Ishikawa (cell line): ENCODE data around the gene VIPAS39.

Experiments used
- CEBPB ChIP-seq: IDR thresholded peaks from 2 replicates; pipeline ENCODE4 v1.6.1; 2012
- CREB1 ChIP-seq: IDR thresholded peaks from 2 replicates; pipeline ENCODE4 v1.6.1; 2012; ENCODE audit warnings: low read depth
- EP300 ChIP-seq: IDR thresholded peaks from 2 replicates; pipeline ENCODE4 v1.6.1; 2012; ENCODE audit warnings: borderline replicate concordance
- FOXM1 ChIP-seq: IDR thresholded peaks from 2 replicates; pipeline ENCODE4 v1.6.1; 2012; ENCODE audit warnings: low read depth, borderline replicate concordance
- RAD21 ChIP-seq: IDR thresholded peaks from 2 replicates; pipeline ENCODE4 v1.6.1; 2012; ENCODE audit warnings: low read depth
- TAF1 ChIP-seq: IDR thresholded peaks from 2 replicates; pipeline ENCODE4 v1.6.1; 2012; ENCODE audit warnings: low read depth, mild to moderate bottlenecking
- TEAD4 ChIP-seq: IDR thresholded peaks from 2 replicates; pipeline ENCODE4 v1.6.1; 2012
- USF1 ChIP-seq: IDR thresholded peaks from 2 replicates; pipeline ENCODE4 v1.6.1; 2012
- TF ChIP-seq, protein P1 (sequence below): IDR thresholded peaks from 2 replicates; pipeline ENCODE4 v1.6.1; 2012

DNA sequence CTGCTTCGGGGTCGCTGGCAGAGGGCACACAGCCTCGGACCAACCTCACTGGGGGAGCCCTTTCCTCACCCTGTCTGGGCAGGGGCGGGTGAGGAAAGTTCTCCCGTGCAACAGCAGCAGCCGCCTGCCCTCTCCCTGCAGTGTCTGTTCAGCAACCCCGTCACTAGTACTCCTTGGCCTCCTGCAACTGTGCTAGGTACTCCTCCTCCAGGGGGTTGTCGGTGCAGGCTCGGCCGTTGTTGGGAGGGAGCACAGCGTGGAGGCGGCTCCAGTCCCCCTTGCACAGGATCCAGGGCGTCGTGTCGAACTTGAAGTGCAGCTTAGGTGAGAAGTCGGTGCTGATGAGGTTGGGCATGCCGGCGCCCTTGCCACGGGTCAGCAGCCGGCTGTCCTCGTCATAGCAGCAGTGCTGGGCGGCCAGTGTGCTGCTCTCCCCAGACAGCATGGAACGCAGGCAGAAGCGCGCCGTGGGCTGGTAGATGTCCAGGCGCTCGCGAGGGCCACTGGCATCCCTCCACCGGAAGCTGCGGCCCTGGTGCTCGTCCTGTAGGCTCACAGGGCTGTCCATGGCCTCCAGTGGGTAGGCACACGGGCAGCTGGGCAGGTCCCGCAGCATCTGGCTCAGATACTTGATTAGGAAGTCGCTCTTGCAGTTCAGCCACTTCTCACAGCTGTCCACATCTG is 18.2 kb upstream of the VIPAS39 start:
- TF ChIP-seq CEBPB: no peak
- TF ChIP-seq FOXM1: no peak
- TF ChIP-seq TEAD4: no peak
- TF ChIP-seq USF1: no peak
- no peak for TF ChIP-seq CREB1
- no peak for TF ChIP-seq EP300
- TF ChIP-seq, protein P1, sequence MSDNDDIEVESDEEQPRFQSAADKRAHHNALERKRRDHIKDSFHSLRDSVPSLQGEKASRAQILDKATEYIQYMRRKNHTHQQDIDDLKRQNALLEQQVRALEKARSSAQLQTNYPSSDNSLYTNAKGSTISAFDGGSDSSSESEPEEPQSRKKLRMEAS: no peak
- TF ChIP-seq RAD21: no peak
- TF ChIP-seq TAF1: no peak
